COLO829 (cell line): ENCODE measurements around the gene DNAJB7.
"Not testable (repeated sequence)": the region's sequence is repeated elsewhere in the genome, so short reads cannot be mapped to it uniquely, and the experiment has no call there.

Source experiments
- DNase-seq: peaks from one replicate; pipeline ENCODE4 v3.0.0; 2012; ENCODE audit warnings: low spot score

The DNAJB7 gene

DNA sequence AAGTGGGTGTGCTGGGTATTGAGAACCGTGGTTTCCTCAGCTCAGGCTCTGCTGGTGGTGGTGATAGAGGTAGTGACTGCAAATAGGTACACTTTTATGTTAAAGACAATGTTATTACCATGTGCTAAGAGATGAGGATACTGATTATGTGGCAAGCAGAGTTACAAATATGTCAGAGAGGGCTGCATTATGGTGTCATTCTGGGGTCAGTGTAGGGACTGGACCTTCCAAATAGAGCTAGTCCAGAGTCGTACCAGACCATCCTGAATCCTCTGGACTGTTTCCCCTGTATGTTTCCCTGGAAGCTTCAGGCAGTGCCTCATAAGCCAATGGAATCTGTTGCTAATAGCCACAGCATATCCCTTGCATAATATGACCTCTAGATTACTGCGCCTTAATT is at the start of gene DNAJB7:
Gene DNAJB7 (minus strand): TSS at position 101 of the 400 bp plus-strand sequence. CDS start 119 bp downstream, outside the sequence.
- no peak for DNase-seq

DNA sequence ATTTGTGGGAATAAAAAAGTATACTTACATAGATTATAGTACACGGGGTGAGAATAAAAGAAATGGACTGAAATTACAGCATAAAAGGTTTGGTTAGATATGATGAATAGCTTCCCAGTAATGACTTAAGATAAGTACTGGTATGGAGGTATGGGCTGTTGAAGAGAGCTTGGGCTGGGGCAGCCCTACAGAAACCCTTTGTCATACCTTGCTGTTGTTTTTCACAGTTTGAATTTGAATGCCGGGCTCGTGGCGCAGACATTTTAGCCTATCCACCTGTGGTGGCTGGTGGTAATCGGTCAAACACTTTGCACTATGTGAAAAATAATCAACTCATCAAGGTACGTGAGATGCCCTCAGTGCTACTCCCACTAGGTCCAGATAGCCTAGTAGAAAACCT is 47.0 kb upstream of the DNAJB7 start:
- DNase-seq, result no peak

DNA sequence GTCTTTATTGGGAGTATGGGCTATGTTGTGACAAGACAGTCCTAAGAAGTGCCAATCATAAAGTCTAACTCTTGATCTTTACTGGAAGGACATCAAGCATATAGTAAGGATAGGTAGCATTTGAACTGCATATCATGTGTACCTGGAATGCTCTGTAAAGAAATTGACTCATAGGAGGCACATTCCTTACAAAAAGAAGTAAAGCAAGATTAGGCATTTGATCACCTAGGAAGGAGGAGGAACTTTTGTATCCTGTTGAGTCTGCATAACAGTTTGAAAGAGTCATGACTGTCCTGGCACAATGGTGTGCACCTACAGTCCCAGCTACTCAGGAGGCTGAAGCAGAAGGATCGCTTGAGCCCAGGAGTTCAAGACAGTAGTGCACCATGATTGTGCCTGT is 42.2 kb upstream of the DNAJB7 start:
- DNase-seq, result no peak

DNA sequence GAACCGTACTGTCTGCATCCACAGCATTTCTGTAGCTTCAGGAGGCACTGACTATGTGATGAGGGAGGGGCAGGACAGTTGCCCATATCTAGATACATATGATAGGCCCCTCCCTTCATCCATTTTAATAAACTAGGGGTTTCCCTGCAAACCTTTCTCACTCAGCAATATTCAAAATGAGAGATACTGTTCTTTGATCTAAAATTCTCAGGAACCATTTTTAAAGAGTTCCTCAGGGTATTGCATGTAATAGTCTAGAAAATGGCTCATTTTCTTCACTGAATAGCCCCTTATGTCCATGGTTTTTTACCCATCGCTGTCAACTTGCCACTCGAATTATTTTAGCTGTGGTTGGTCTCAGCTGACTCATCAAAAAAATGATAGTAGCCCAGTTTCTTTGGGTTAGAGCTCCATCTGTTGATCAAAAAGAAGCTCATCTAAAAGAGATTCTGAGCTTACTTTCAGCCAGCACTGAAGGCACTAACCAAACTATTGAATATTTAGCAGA is 37.0 kb upstream of the DNAJB7 start:
- DNase-seq, result peak; percentile 61

DNA sequence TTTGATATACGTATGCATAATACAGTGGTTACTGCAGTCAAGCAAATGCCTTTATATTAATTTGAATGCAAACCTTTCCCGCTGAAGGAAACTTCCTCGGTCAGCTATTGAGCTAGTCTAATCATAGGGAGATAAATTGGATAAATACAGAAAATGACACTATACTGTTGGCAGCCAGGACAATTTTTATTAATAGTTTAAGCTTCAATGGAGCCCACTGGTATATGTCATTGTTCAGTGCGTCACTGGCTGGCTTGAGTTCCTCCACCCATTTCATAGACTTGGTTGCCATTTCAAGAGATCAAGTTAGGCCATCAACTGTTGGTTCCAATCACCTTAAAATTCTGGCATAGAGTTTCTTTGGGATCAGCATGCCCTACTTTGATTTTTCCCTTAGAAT is 32.5 kb upstream of the DNAJB7 start:
- DNase-seq, result no peak

DNA sequence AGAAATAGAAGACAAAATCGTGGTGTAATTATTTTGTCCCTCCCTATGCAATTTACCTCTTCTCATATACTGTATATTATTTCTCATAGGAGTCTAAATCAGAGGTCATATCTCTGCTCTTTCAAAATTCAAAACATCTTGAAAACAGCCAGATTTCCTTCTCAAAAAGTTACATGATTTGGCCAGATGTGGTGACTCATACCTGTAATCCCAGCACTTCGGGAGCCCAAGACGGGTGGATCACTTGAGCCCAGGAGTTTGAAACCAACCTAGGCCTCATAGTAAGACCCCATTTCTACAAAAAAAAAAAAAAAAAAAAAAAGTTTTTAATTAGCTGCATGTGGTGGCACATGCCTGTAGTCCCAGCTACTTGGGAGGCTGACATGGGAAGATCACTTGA is 29.0 kb upstream of the DNAJB7 start:
- no peak for DNase-seq

DNA sequence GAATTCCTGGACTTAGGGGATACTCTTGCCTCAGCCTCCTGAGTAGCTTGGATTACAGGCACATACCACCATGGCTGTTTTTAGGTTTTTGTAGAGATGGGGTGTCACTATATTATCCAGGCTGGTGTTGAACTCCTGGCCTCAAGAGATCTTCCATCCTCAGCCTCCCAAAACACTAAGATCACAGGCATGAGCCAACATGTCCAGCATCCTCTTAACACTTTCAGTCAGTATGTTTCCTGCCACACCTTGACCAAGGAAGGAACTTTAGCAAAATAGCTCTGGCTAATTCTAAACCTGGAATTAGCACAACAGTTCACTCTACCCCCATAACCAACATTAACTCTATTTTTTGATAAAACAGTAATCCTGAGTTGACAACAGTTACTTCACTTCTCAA is 27.2 kb upstream of the DNAJB7 start:
- DNase-seq, result no peak

DNA sequence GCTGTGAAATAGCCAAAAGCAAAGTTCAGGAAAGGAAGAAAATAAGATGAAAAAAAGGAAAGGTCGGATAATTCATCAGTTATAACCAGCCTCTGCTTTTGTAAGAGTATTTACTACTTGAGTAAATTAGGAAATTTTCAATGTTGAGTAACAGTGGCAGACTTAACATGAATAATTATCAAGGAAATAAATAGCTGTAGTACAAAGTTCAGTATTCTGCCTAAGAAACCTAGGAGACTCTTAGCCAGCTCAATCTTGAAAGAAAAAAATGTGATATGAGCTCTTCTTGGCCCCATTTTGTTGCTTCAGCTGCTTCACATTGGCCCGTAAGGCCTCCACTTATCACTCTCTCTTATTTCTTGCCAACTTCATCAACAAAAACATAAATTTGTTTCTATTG is 17.0 kb upstream of the DNAJB7 start:
- DNase-seq, result no peak

DNA sequence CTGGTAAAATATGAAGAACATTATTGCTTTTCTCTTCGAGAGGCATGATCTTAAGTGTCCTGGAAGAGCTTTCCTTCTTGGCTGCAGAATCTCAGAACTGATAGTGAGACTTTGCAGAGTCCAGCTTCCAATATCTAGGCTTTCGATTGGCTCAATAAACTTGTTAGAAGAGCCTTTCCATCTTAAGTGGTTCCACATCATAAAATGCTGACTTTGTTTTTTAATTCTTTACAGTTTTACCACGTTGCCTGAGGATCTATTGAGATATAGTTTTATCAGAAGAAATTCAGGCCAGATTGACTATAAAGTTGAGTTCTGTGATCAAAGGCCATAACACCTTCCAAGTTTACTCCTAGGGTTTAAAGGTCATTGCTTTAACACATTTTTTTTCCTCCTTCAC is 15.6 kb upstream of the DNAJB7 start:
- no peak for DNase-seq

DNA sequence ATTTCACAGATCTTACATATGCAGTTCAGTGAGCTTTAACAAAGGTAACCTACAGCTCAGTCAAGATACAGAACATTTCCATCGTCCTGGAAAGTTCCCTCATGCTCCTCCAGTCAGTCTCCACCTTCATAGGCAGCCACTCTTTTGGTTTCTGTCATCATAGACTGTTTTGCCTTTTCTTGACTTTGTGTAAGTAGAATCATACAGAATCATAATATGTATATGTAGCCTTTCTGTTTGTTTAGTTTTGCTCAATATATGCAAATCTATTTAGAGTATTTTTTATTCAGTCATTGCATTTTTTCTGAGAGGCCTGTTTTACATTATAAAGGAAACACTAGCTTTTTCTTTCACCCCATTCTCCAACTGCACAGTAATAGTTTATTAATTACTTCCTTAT is 15.0 kb upstream of the DNAJB7 start:
- no peak for DNase-seq

DNA sequence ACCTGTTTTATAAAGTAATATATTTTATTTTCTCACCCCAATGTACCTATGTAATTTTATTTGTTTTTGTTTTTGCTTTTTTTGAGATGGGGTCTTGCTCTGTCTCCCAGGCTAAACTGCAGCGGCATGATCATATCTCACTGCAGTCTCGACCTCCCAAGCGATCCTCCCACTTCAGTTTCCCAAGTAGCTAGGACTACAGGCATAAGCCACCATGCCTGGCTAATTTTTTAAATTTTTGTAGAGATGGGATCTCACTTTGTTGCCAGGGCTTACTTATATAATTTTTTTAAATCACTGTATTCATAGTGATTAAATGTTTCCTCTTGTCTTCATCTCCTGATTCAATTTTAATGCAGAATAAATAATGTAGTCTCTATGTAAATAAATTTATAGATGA is 13.2 kb upstream of the DNAJB7 start:
- no peak for DNase-seq

DNA sequence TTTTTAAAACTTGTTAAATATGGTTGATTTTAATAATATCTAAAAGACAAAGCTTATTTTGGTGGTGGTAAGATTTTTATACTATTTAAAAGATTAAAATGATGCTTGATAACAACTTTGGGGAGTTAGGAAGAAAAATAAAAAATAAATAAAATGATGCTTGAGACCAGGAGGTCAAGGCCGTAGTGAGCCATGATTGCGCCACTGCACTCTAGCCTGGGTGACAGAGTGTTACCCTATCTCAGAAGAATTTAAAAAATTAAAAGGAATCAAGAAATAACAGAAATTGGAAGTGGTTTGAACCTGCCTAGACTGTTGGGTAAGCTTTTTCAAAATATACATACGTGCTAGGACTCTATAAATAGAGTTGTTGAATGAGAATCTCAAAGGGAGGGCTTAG is 12.1 kb upstream of the DNAJB7 start:
- DNase-seq, result no peak

DNA sequence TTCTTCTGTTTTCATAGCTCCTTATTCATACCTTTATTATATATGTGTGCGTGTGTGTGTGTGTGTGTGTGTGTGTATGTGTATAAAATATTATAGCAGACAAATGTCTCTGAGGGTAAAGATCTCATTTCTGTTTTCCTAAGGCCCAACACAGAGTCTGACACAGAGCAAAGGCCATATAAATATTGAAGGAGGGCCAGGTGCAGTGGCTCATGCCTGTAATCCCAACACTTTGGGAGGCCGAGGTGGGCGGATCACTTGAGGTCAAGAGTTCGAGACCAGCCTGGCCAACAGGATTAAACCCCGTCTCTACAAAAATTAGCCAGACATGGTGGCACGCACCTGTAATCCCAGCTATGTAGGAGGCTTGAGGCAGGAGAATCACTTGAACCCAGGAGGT is 6.5 kb upstream of the DNAJB7 start:
- DNase-seq, result not testable (repeated sequence)

DNA sequence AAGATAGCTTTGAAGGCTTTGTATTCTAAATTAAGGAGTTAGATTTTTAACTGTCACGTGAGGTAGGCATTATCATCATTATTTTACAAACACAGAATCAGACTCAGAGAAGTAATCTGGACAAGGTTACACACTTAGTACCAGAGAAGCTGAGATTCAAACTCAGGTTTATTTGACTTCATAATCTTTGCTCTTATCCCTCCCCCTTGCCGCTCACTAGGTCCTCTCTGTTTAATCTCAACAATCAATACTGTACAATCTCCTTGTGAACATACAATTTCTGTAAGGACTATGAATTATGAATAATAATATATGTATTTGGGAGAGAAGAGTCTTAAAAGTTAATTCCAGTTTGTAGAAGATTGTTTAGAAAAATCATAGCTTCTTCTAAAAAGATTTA is 5.2 kb upstream of the DNAJB7 start:
- DNase-seq, result no peak

DNA sequence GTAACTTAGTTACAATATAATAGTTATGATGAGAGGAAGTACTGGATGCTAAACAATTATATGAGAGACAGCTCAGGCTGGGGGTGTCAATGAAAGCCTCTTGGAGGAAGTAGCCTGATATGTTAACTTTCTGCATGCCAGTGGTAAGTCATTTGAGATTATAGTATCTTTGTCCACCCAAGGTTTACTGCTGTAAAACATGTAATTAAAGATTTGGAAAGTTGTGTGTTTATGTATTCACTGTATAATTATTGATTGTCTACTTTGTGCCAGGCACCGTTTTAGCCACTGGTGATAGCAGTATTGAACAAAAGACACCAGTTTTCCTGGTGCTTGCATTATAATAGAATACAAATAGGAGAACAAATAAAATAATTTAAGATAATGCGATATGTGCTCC is 624 bp upstream of the DNAJB7 start:
- DNase-seq, result no peak

DNA sequence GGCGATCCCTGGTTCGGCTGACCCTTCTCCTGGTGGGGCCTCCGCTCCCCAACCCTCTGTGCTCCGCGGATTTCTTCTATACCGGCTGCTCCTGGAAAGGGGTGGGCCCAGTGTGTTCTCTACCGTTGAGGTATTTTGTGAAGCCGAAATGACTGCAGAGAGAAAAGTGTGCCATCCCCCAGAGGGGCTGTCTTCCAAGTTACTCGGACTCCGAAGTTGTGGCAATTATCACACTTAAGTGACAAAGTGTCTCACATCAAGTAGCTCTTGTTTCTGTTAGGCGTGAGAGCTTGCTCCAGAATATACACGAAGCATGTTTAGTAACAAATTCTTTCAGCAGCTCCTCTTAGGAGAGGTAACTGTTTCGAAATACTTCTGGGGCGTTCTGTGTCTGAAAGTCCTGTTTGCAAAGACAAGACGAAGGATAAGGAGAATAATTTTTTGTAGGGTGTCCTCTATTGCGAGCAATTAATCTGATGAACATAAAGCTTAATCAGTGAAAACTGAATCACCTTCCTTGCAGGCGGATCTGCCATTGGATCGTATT is 4.5 kb downstream of the DNAJB7 start:
- no peak for DNase-seq

DNA sequence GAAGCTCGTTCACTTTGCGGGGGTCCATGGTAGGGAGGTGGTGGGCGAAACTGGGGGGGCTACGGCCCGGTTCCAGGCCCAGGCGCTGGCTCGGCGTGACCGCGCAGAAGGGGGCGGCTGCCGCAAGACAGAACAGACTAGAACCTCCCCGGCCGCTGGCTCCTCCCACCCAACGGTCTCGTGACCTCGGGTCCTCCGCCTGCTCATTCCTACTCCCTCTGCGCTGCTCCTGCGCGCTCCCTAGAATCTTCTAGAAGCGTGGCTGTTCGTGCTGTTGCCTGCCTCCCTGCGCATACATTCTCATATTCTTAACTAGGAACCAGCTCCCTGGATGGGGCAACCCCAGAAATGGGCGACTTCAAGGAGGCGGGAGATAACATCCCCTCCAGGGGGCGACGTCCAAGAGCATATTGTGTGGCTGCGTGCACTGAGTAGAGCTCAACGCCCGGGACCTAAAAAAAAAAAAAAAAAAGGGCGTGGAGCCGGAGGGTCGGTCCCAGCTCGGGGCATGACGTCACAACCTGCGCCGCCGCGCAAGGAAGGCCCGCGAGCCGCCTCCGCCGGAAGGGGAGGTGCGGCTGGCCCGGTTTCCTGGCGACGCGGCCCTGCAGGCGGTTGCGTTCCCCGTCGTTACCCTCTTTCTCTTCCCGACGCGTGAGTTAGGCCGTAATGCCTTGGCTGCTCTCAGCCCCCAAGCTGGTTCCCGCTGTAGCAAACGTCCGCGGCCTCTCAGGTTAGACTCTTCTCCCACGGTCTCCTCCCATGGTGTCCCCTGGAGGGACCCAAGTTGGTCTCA is 5.2 kb downstream of the DNAJB7 start, which contains the start of the genes ST13 and XPNPEP3:
Gene ST13 (minus strand): TSS at position 127 of the 796 bp plus-strand sequence. CDS start 99 bp downstream, at position 28.
Gene XPNPEP3 (plus strand): TSS at position 636 of the 796 bp plus-strand sequence. CDS start 34 bp downstream, at position 670.
- DNase-seq, result peak; percentile 85

DNA sequence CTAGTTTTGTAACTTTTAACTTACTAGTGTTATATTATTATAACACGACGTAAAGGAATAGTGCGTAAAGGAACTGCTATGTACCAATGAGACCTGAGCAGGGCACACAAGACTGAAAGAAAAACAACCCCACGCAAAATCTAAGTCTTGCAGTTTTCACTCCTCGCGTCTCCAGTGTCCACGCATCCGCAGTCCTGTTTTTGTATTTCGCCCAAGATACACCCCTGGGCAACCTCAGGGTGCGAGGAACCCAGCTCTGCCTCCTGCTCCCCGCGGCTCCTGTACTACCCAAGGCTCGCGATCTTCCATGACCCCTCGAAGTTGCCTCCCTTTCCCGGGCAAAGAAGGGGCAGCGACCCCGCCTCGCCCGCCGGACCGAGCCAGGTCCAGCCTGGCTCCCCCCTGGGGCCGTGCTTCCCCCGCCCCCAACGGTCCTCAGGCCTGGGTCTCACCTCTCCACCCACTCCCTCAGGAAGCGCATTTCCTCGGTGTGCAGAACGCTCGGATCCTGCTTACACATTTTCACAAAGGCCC is 5.9 kb downstream of the DNAJB7 start:
- DNase-seq, result no peak

DNA sequence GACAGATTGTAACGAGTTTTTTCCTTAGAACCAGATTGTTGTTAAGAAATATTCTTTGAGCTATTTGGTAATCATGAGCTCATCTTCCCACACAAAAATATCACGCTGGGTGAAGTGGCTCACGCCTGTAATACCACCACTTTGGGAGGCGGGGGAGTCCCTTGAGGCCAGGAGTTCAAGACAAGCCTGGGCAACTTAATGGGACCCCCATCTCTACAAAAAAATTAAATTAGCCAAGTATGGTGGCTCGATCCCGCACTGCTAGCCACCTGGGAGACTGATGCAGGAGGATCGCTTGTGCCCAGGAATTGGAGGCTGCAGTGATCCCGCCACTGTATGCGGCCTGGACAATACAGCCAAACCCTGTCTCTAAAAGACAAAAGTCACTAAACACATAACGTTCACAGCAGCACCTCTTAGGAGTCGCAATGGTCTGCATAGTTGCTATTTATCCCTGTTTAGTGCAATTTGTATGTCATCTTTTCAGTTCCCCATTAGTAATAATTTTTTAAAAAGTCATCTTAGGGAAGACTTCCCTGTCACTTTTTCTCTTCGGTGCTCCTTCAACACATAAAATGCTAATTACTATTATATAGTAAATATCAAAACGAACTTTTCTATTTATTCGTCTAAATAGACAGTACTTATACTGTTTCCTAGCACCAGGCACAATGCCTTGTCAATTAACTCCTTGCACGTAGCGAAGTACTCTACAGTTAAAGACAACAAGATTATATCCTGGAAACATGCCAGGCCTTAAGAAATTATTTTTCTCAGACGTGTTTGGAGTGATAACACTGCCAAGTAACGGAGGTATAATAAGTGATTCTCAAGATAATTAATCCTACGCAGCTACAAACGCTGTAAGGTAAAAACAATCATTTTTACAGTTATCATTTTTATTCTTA is 6.6 kb downstream of the DNAJB7 start:
- DNase-seq, result no peak

DNA sequence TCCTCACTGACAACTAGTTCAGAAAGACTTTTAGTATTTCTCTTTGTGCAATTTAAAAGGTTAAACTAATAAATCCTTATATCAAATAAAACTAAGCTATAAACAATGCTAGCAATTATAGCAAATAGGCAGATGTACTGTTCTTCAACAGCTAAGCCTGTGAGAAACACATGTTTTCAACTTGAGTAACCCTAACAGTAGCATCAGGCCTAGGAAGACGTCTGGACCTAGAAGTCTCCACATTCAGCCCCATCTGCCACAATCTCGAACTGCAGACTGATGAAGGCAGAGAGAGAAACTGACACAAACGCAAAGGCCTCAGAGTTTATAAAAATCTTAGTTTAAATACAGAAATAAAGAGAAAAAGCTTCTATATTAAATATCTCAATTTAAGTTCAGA is 8.0 kb downstream of the DNAJB7 start:
- DNase-seq, result no peak

DNA sequence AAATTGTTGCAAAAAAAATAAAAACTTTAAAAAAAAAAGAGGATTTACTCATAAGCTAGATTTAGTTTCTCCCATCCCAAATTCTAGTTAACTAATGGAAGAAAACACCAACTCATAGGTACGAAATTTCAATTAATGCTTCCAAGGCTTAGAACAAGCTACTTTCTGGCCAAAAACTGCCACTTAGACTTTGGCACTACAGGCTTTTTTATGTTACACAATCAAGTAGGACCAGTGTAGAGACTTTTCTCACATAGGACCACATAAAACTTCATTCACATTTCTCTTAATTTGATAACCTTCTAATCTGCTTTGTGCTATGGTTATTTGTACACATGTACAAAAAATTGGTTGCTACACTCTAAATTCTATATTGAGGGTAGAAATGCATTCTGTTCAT is 8.6 kb downstream of the DNAJB7 start:
- no peak for DNase-seq

DNA sequence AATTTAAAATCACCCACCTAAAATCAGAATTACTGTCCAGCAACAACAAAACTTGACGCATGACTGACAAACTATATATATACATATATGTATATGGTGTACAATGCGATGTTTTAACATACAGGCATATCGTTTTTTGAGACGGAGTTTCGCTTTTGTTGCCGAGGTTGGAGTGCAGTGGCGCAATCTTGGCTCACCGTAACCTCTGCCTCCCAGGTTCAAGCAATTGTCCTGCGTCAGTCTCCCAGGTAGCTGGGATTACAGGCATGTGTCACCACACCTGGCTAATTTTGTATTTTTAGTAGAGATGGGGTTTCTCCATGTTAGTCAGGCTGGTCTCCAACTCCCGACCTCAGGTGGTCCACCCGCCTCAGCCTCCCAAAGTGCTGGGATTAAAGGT is 16.1 kb downstream of the DNAJB7 start:
- not testable (repeated sequence) for DNase-seq
